Right lobe of liver (tissue), 6 donors: ENCODE measurements around the gene GPATCH8. TPM values are rescaled to one million over a fixed set of nuclear protein-coding genes. Genes with fewer than 3 reads are reported as not detected.

Source experiments
- ATAC-seq, 4 donors: fragments of 200-7000 bp; cut with Tn5 transposase; one replicate each; pipeline ENCODE4 v1.9.1; 2020; ENCODE audit warnings: mild to moderate bottlenecking in 4 of 4, moderate library complexity in 4 of 4
- DNase-seq, 3 donors: peaks; one replicate each; pipeline ENCODE4 v3.0.0-alpha.2; 2020
- H3K27ac ChIP-seq, 3 donors: fragments of 200-600 bp; one replicate each; pipeline ENCODE4 v1.8.0; 2022
- H3K27me3 ChIP-seq, 2 donors: fragments of 200-600 bp; one replicate each; pipeline ENCODE4 v1.8.0; 2022
- H3K36me3 ChIP-seq, 4 donors: fragments of 200-600 bp; sonication (generic) in 1 of 4; one replicate each; pipeline versions ENCODE4 v1.5.1 to v1.8.0; 2017 to 2022; ENCODE audit warnings: control low read depth in 1 of 4
- H3K4me1 ChIP-seq, 4 donors: fragments of 200-600 bp; sonication (generic) in 1 of 4; one replicate each; pipeline versions ENCODE4 v1.5.1 to v1.8.0; 2017 to 2022; ENCODE audit warnings: control low read depth in 1 of 4
- H3K4me3 ChIP-seq, 3 donors: fragments of 200-600 bp; one replicate each; pipeline ENCODE4 v1.8.0; 2022
- H3K9me3 ChIP-seq, 4 donors: fragments of 200-600 bp; sonication (generic) in 1 of 4; one replicate each; pipeline versions ENCODE4 v1.5.1 to v1.8.0; 2017 to 2022; ENCODE audit warnings: control low read depth in 1 of 4
- CTCF ChIP-seq, 4 donors: fragments of 200-600 bp in 3 of 4; fragments of 450-650 bp in 1 of 4; IDR thresholded peaks; one replicate each; pipeline versions ENCODE4 v1.5.1 to v1.8.0; 2016 to 2022; ENCODE audit warnings: antibody characterized with exemption in 4 of 4, mild to moderate bottlenecking in 2 of 4
- POLR2A ChIP-seq: fragments of 450-650 bp; IDR thresholded peaks from one replicate; pipeline ENCODE4 v1.6.1; 2017; ENCODE audit warnings: antibody characterized with exemption, mild to moderate bottlenecking
- WGBS: methylation state at CpG from one replicate; pipeline ENCODE4 v1.1.6; 2018; ENCODE audit warnings: low coverage, low lambda C conversion rate; ENCODE audit not compliant: insufficient coverage; ENCODE audit errors: missing lambda C conversion rate; 5-methylcytosine and 5-hydroxymethylcytosine counted together
- intact Hi-C, 2 donors: fragments of 100-400 bp; cut with DNase I; formaldehyde crosslinking; loops; one replicate each; pipeline versions ENCODE4 v1.11.2 to v1.14.1; 2022
- total RNA-seq, 6 experiments: library from RNA; depleted of rRNA in 2 of 6; stranded (reverse); fragments of >200 nt in 2 of 6; fragmentation: NEBNext Ultra II Directional in 3 of 6; extraction: Animal tissue kit (Norgen Biotek cat#: 25700) in 3 of 6; gene quantifications; one replicate each; pipeline versions ENCODE4 v1.1.0 to v1.2.4, GENCODE V29; 2016 to 2023
- donor health status: DM: no; HTN: yes; CAD: no.
- donor health status: DM: no; HTN: no; CAD: no.
- donor health status: DM: no; HTN: no; CAD: no.
- donor health status: DM: no; HTN: yes; CAD: no.
- donor health status: DM: no; HTN: yes; CAD: no.

GPATCH8 gene
- total RNA-seq, 6 experiments from 2014 or later: 8.1 to 14.4 (median 13.1) TPM

- intact Hi-C loops: no loop called here
- no peaks in the 10 kb centered on the region for H3K27me3 ChIP-seq
- no peak overlapping the region for H3K4me3 ChIP-seq
- 67% methylated on average over 2 of the region's 2 CpGs for WGBS
- H3K4me1 ChIP-seq: no peaks in the 10 kb centered on the region
- no peak for TF ChIP-seq POLR2A
- TF ChIP-seq CTCF (IDR thresholded peaks at IDR 0.05): no peak
- no peak overlapping the region for H3K27ac ChIP-seq
- no peak for DNase-seq
- H3K9me3 ChIP-seq: no peaks in the 10 kb centered on the region
- peak; percentile 21 to 61 (median 46) for ATAC-seq
- peaks cover 0 to 15% (median 9%) of the 10 kb centered on the region in 4 donors for H3K36me3 ChIP-seq
Measured at GRCh38 chr17:44438636-44439035, 64.6 kb downstream of the GPATCH8 start.

- Histone ChIP-seq H3K27me3 (no peaks in the 10 kb centered on the region), H3K4me1 (no peaks in the 10 kb centered on the region), H3K4me3 (no peak overlapping the region), H3K27ac (no peak overlapping the region), H3K36me3 (peaks cover 0 to 33% (median 11%) of the 10 kb centered on the region in 4 donors), H3K9me3 (no peaks in the 10 kb centered on the region)
- intact Hi-C loops: no loop called here
- ATAC-seq (no peak), DNase-seq (no peak)
- TF ChIP-seq POLR2A (no peak), CTCF (IDR thresholded peaks at IDR 0.05) (no peak)
- 85% methylated on average over 2 of the region's 2 CpGs for WGBS
Measured at GRCh38 chr17:44436336-44436735, 66.9 kb downstream of the GPATCH8 start.

- Histone ChIP-seq H3K27me3 (no peaks in the 10 kb centered on the region), H3K27ac (no peak overlapping the region), H3K4me1 (no peaks in the 10 kb centered on the region), H3K9me3 (no peaks in the 10 kb centered on the region), H3K4me3 (no peak overlapping the region), H3K36me3 (peaks cover 0 to 37% (median 13%) of the 10 kb centered on the region in 4 donors)
- DNase-seq (no peak), ATAC-seq (no peak)
- no peak for TF ChIP-seq POLR2A
- no peak for TF ChIP-seq CTCF (IDR thresholded peaks at IDR 0.05)
- 90% methylated on average over 7 of the region's 9 CpGs for WGBS
- intact Hi-C loops: no loop called here
Measured at GRCh38 chr17:44432254-44433157, 70.7 kb downstream of the GPATCH8 start.

GRCh38 chr17:44424828-44425461, 78.3 kb downstream of the GPATCH8 start:
- intact Hi-C loops: no loop called here
- WGBS: 93% methylated on average over 3 of the region's 3 CpGs

More at GRCh38 chr17:44424828-44425461, 78.3 kb downstream of the GPATCH8 start:
- no peak for ATAC-seq
- Histone ChIP-seq H3K27ac (no peak overlapping the region), H3K4me3 (no peak overlapping the region), H3K4me1 (no peaks in the 10 kb centered on the region), H3K9me3 (no peaks in the 10 kb centered on the region), H3K27me3 (no peaks in the 10 kb centered on the region), H3K36me3 (peaks cover 0 to 12% (median 0%) of the 10 kb centered on the region in 4 donors)
- no peak for DNase-seq
- TF ChIP-seq POLR2A: no peak
- TF ChIP-seq CTCF (IDR thresholded peaks at IDR 0.05): no peak
